Motor neuron (in vitro differentiated cells): ENCODE measurements around the gene PLAAT2. TPM values are rescaled to one million over a fixed set of nuclear protein-coding genes. Genes with fewer than 3 reads are reported as not detected.
"Not testable (repeated sequence)": the region's sequence is repeated elsewhere in the genome, so short reads cannot be mapped to it uniquely, and the experiment has no call there.

Experiments used
- ATAC-seq, 8 experiments: fragments of 200-7000 bp; cut with Tn5 transposase; replicated peaks in 6 of 8; 2 replicates each; pipeline ENCODE4 v1.8.0; 2021; ENCODE audit warnings: mild to moderate bottlenecking in 8 of 8, moderate library complexity in 8 of 8
- H3K27ac ChIP-seq, 2 donors: fragments of 250-450 bp; sonication (Bioruptor Pico); 2 replicates each; pipeline ENCODE4 v1.9.0; 2021; ENCODE audit warnings: antibody characterized with exemption in 2 of 2, mild to moderate bottlenecking in 2 of 2, moderate library complexity in 1 of 2
- H3K4me1 ChIP-seq, 2 donors: fragments of 250-450 bp; sonication (Bioruptor Pico); replicated peaks in 1 of 2; 2 replicates each; pipeline ENCODE4 v1.6.1; 2021; ENCODE audit warnings: antibody characterized with exemption in 2 of 2, mild to moderate bottlenecking in 2 of 2, moderate library complexity in 1 of 2
- H3K4me3 ChIP-seq, 5 donors: fragments of 250-450 bp; sonication (Bioruptor Pico); 2 replicates each; pipeline ENCODE4 v1.9.0; 2021; ENCODE audit warnings: antibody characterized with exemption in 5 of 5, mild to moderate bottlenecking in 5 of 5, moderate library complexity in 4 of 5
- WGBS, 10 experiments: fragments of 450-650 bp; shearing (Covaris generic); methylation state at CpG; one replicate each; pipeline ENCODE4 v1.0.0; 2022; 5-methylcytosine and 5-hydroxymethylcytosine counted together
- in situ Hi-C, 9 experiments: fragments of 400-800 bp; cut with MboI; loops; one replicate each; pipeline ENCODE4 v1.15.0; 2021; ENCODE audit warnings: low sequenced_read_pairs in 9 of 9, low pct_unique_long_range_greater_than_20kb in 2 of 9; ENCODE audit not compliant: unreplicated experiment in 9 of 9
- total RNA-seq, 8 experiments: library from RNA; unstranded; fragments of 300-600 nt; gene quantifications; 2 replicates each; pipeline versions ENCODE4 v1.2.3 to v1.2.4, GENCODE V29; 2022

PLAAT2 gene
- total RNA-seq, 8 experiments from 2014 or later, result 0.29 to 1.3 (median 0.50) TPM; not detected in 5

- 33 to 100% (median 94%) methylated on average over 1 to 3 of the region's 4 CpGs; no CpG with 5 or more reads in 4 of the 10 experiments for whole genome bisulfite sequencing, 10 experiments
Observed at GRCh38 chr11:63598556-63598955, 35.4 kb upstream of the PLAAT2 start.

DNA sequence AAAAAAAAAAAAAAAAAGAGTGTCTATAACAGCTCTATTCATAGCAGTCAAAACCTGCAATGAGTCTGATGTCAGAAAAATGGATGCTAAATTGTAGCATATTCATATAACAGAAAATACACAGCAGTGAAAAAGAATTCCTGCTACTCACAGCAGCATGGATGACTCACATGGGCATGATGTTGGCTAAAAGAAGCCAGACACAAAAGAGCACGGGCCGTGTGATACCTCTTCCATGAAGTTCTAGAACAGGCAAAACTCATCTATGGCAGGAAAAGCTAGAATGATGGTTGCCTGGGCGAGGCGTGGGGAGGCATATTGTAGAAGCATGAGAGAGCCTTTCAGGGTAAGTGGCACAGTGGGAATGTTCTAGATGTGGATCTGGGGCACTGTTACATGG, 32.1 kb upstream of the PLAAT2 start:
- H3K4me1 ChIP-seq, result no peaks in the 10 kb centered on the region
- no peak overlapping the region for H3K4me3 ChIP-seq
- H3K27ac ChIP-seq, result no peak overlapping the region
- WGBS, 10 experiments, result 9 to 100% (median 94%) methylated on average over 2 to 4 of the region's 4 CpGs; no CpG with 5 or more reads in 1 of the 10 experiments
- in situ Hi-C loops, result no loop called here
- peak; percentile 16 to 67 (median 39) for ATAC-seq

More at GRCh38 chr11:63598556-63598955, 35.4 kb upstream of the PLAAT2 start:
- in situ Hi-C loops, result no loop called here
- ATAC-seq, result no peak
- no peak overlapping the region for H3K27ac ChIP-seq
- no peak overlapping the region for H3K4me3 ChIP-seq
- peaks cover 7 to 12% of the 10 kb centered on the region in 2 donors for H3K4me1 ChIP-seq

DNA sequence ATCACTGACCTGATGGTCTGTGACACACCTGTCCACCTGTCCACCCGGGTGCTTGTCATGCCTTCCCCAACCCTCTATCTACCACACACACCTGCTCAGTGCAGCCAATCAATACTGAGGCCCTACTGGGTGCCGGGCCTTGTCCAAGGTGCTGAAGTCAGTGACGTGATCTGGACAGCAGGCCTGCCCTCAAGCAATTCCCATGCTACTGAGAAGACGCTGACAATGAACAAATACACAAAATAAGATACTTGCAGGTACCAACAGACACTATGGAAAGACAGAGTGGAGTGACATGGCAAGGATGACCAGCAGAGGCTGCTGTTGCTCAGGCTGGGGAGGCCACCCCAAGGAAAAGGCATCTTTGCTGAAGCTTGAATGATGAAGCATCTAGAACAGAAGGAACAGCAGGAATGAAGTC, 29.8 kb upstream of the PLAAT2 start:
- ATAC-seq, result peak in 4 of 8 experiments; percentile 26 to 68 (median 38)
- 40 to 100% (median 80%) methylated on average over 1 to 3 of the region's 4 CpGs; no CpG with 5 or more reads in 5 of the 10 experiments for WGBS, 10 experiments
- H3K4me1 ChIP-seq, result no peaks in the 10 kb centered on the region
- in situ Hi-C loops, result no loop called here
- no peak overlapping the region for H3K4me3 ChIP-seq
- no peak overlapping the region for H3K27ac ChIP-seq

DNA sequence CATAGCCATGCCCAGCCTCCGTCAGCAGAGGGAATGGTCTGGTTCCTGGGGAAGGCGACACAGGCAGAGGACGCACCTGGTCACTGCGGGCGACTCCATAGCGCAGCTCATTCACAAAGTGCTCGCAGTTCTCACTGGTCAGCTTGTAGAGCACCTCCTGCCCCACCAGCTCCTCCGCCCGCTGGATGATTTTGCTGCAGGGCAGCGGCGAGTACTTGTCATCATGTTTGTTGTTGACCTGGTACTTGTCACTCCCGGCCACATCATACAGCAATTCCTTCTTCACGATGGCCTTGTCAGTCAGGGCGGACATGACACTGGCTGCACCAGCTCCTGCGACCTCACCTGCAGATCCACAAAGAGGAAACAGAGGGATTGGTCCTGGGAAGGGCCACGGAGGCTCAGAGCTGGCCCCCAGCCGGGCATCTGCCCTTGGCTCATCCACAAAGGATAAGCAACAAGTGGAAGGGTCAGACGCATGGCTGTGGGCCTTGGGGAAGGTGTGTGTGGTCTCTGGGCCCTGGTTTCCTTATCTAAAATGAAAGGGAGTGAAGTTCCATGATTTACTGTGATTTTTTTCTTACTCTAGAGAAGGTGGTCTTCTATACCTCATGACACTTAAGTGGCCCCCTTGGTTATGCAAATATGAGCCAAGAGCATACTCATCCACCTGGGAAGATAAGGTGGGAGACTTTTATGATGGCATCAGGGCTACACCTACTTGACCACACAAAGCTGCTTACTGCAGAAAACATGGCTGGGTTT, 27.0 kb upstream of the PLAAT2 start:
- no peak for ATAC-seq
- Histone ChIP-seq H3K4me1 (no peaks in the 10 kb centered on the region), H3K4me3 (no peak overlapping the region), H3K27ac (no peak overlapping the region)
- in situ Hi-C loops, result no loop called here
- 53 to 100% (median 84%) methylated on average over 2 to 16 of the region's 18 CpGs; no CpG with 5 or more reads in 3 of the 10 experiments for WGBS, 10 experiments

DNA sequence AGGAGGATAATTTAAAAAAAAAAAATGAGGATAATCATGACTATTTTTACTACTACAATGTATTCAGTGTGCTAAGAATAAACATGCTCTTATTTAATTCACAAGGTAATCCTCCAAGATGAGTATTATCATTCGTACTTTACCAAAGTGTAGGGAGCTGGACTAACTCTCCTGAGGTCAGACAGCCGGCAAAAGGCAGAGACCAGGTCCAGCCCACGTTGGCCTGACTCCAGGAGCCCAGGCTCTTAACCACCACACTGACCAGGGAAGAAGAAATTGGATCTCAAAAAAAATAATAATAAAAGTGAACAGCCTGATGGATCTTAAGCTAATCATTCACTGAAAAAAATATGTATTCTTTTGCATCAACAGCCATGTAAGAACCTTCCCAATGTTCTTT, 25.8 kb upstream of the PLAAT2 start:
- Histone ChIP-seq H3K4me1 (no peaks in the 10 kb centered on the region), H3K4me3 (no peak overlapping the region), H3K27ac (no peak overlapping the region)
- no peak for ATAC-seq
- 46 to 96% (median 67%) methylated on average over 1 to 3 of the region's 3 CpGs; no CpG with 5 or more reads in 1 of the 10 experiments for WGBS, 10 experiments
- in situ Hi-C loops, result no loop called here

- peaks cover 3 to 7% of the 10 kb centered on the region in 2 donors for H3K4me1 ChIP-seq
- in situ Hi-C loops, result no loop called here
- 84 to 100% (median 95%) methylated on average over 1 to 5 of the region's 6 CpGs for WGBS, 10 experiments
- H3K27ac ChIP-seq, result no peak overlapping the region
- no peak for ATAC-seq
- no peak overlapping the region for H3K4me3 ChIP-seq
Observed at GRCh38 chr11:63586451-63587166, 23.4 kb upstream of the PLAAT2 start.

GRCh38 chr11:63583357-63583677, 20.1 kb upstream of the PLAAT2 start:
- ATAC-seq, result peak in 5 of 8 experiments; percentile 49 to 81 (median 60)
- peak overlapping the region in 1 of 2 donors; percentile 72 for H3K27ac ChIP-seq
- H3K4me1 ChIP-seq, result peaks cover 3 to 7% of the 10 kb centered on the region in 2 donors
- no peak overlapping the region for H3K4me3 ChIP-seq
- in situ Hi-C loops, result no loop called here

DNA sequence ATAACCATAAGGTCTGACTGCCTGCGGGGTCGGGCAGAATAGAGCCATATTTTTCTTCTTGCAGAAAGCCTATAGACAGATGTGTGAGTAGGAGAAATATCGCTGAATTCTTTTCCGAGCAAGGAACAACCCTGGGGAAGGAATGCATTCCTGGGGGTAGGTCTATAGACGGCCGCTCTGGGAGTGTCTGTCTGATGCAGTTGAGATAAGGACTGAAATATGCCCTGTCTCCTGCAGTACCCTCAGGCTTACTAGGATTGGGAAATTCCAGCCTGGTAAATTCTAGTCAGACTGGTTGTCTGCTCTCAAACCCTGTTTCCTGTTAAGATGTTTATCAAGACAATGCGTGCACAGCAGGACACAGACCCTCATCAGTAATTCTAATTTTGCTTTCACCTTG, 18.0 kb upstream of the PLAAT2 start:
- ATAC-seq, in situ Hi-C loops, H3K4me3 ChIP-seq, H3K27ac ChIP-seq, H3K4me1 ChIP-seq: not testable (repeated sequence)
- 40 to 100% (median 80%) methylated on average over 1 to 2 of the region's 7 CpGs; no CpG with 5 or more reads in 5 of the 10 experiments for WGBS, 10 experiments

DNA sequence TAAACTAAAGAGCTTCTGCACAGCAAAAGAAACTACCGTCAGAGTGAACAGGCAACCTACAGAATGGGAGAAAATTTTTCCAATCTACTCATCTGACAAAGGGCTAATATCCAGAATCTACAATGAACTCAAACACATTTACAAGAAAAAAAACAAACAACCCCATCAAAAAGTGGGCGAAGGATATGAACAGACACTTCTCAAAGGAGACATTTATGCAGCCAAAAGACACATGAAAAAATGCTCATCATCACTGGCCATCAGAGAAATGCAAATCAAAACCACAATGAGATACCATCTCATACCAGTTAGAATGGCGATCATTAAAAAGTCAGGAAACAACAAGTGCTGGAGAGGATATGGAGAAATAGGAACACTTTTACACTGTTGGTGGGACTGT, 15.7 kb upstream of the PLAAT2 start:
- ATAC-seq, H3K4me3 ChIP-seq, in situ Hi-C loops, H3K27ac ChIP-seq: not testable (repeated sequence)
- H3K4me1 ChIP-seq, result peaks cover 17 to 28% of the 10 kb centered on the region in 2 donors
- WGBS, 10 experiments, result no CpG with 5 or more reads among the region's 3 CpGs

- 14 to 100% (median 58%) methylated on average over 2 to 9 of the region's 10 CpGs; no CpG with 5 or more reads in 1 of the 10 experiments for WGBS, 10 experiments
- in situ Hi-C loops, result no loop called here
- peak overlapping the region; percentile 34 to 66 for H3K27ac ChIP-seq
- H3K4me3 ChIP-seq, result no peak overlapping the region
- peak; percentile 77 to 96 (median 86) for ATAC-seq
- H3K4me1 ChIP-seq, result peaks cover 14 to 22% of the 10 kb centered on the region in 2 donors
Observed at GRCh38 chr11:63574856-63575602, 11.8 kb upstream of the PLAAT2 start.

DNA sequence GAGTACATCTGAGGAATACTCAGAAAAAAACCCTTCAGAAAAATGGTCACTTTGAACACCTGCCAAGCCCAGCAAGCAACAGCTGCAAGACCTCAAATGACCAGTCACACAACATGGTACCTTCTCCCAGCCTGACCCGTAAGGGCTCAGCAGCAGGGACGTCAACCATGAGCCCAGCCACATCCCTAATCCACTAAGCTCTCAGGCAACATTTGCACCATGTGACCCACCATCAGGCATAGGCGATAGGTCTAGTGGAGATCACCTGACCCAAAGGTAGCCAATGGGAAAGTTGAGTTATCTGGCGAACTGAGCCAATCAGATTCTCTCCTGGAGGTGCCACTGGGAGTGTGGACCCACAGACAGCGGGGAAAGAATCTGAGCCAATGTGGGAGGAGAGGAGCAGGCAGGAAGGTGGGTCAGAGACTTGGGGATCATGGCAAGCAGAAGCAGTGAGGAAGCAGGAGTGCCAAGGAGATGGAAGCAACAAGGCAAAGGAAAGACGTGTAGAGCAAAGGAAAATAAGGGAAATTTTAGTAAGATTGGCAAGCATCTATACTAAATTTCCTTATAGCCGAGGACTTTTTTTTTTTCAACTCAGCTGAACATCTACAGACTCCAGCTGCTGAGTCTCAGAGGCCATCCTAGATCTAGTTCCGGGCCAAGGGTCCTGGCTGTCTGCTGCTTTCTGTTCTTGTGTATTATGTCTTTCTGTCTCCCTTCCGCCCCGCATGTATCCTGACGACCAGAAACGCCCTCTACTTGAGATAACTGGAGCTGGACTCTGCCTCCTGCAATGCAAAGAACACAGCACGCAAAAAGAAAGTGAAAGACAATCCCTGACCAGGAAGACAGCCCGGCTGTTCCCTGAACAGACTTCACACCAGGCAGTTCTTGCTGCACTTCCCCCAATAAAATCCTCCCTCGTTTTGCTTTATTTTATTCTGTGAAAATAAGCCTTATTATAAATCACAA, 11.0 kb upstream of the PLAAT2 start:
- ATAC-seq, result peak; percentile 74 to 94 (median 81)
- H3K4me1 ChIP-seq, result peaks cover 14 to 22% of the 10 kb centered on the region in 2 donors
- peak overlapping the region; percentile 34 to 66 for H3K27ac ChIP-seq
- 6 to 90% (median 69%) methylated on average over 3 to 14 of the region's 15 CpGs; no CpG with 5 or more reads in 1 of the 10 experiments for WGBS, 10 experiments
- no peak overlapping the region for H3K4me3 ChIP-seq
- in situ Hi-C loops, result no loop called here

DNA sequence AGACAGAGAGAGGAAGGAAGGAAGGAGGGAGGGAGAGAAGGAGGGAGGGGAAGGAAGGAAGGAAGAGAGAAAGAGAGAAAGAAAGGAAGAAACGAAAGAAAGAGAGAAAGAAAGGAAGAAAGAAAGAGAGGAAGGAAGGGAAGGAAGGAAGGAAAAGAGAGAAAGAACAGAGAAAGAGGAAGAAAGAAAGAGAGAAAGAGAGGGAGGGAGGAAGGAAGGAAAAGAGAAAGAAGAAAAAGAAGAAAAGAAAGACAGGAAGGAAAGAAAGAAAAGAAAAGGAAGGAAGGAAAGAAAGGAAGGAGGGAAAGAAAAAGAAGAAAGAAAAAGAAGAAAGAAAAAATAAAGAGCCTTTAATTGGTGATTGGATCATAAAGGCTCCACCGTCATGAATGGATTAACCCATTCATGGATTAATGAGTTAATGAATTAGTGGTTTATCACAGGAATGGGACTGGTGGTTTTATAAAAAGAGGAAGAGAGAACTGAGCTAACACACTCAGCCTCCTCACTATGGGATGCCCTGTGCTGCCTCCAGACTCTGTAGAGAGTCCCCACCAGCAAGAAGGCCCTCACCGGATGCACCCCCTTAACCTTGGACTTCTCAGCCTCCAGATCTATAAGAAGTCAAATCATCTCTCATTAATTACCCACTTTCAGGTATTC, 9.0 kb upstream of the PLAAT2 start:
- Histone ChIP-seq H3K27ac (no peak overlapping the region), H3K4me1 (peaks cover 22 to 30% of the 10 kb centered on the region in 2 donors), H3K4me3 (no peak overlapping the region)
- in situ Hi-C loops, result no loop called here
- WGBS, 10 experiments, result 42 to 100% (median 77%) methylated on average over 2 to 3 of the region's 3 CpGs; no CpG with 5 or more reads in 1 of the 10 experiments
- ATAC-seq, result no peak
